Measurements from ENCODE around the gene GJA4. TPM values are rescaled to one million over a fixed set of nuclear protein-coding genes. Genes with fewer than 3 reads are reported as not detected.

Gene GJA4
- polyA plus RNA-seq, 1 donor from 2014 or later: not detected

- Histone ChIP-seq H4K20me1 (ENCODE audit: insufficient read depth) (no peaks in the 10 kb centered on the region), H3K4me2 (ENCODE audit: low read length) (no peak overlapping the region), H2AFZ (ENCODE audit: low read depth, low read length) (no peak overlapping the region), H3K27ac (ENCODE audit: low read length) (no peak overlapping the region), H3K36me3 (ENCODE audit: insufficient read depth, low read length) (no peaks in the 10 kb centered on the region), H3K9ac (ENCODE audit: low read length) (no peak overlapping the region), H3K27me3 (ENCODE audit: insufficient read depth, low read depth, low read length) (no peaks in the 10 kb centered on the region), H3K79me2 (replicated peaks; ENCODE audit: insufficient read depth, low read length) (no peaks in the 10 kb centered on the region), H3K4me3 (ENCODE audit: low read length) (no peak overlapping the region), H3F3A (ENCODE audit: insufficient read depth, low read length, poor library complexity, severe bottlenecking) (no peaks in the 10 kb centered on the region), H3K9me2 (ENCODE audit: insufficient read depth, low read length) (no peaks in the 10 kb centered on the region), H3K9me3 (ENCODE audit: low read length) (no peaks in the 10 kb centered on the region)
- TF ChIP-seq RAD21 (conservative IDR thresholded peaks at IDR 0.05): no peak
Measured at GRCh38 chr1:34842073-34842472, 49.3 kb downstream of the GJA4 start.

DNA sequence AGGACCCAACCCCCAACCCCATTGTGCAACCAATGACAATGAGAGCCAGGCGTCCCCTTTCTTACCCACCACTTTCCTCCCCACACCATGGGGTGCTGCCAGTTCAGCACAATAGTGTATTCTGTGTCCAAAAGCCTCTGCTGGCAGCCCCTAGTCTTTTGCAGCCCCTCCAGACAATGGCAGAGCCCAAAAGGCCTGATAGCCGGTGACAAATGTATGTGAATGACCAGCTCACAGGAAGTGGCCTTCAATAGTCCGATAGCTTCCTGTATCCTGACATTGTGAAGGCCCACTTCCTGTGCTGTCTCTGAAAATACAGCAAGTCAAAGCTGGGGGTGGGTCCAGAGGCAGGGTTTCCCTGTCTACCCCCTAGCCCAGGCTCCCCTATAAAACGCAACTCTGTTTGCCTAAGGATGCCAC is 50.2 kb downstream of the GJA4 start:
- Histone ChIP-seq H3K27ac (ENCODE audit: low read length) (no peak overlapping the region), H3K9me3 (ENCODE audit: low read length) (no peaks in the 10 kb centered on the region), H3K4me2 (ENCODE audit: low read length) (no peak overlapping the region), H3K4me3 (ENCODE audit: low read length) (no peak overlapping the region), H3K9ac (ENCODE audit: low read length) (no peak overlapping the region), H3F3A (ENCODE audit: insufficient read depth, low read length, poor library complexity, severe bottlenecking) (no peaks in the 10 kb centered on the region), H3K9me2 (ENCODE audit: insufficient read depth, low read length) (no peaks in the 10 kb centered on the region), H3K36me3 (ENCODE audit: insufficient read depth, low read length) (no peaks in the 10 kb centered on the region), H3K27me3 (ENCODE audit: insufficient read depth, low read depth, low read length) (no peaks in the 10 kb centered on the region), H4K20me1 (ENCODE audit: insufficient read depth) (no peaks in the 10 kb centered on the region), H2AFZ (ENCODE audit: low read depth, low read length) (no peak overlapping the region), H3K79me2 (replicated peaks; ENCODE audit: insufficient read depth, low read length) (no peaks in the 10 kb centered on the region)
- TF ChIP-seq SMC3 (conservative IDR thresholded peaks at IDR 0.05; ENCODE audit: poor library complexity) (no peak), TAF1 (IDR thresholded peaks at IDR 0.05; ENCODE audit: low read depth) (no peak), EZH2 (IDR thresholded peaks at IDR 0.05; ENCODE audit: borderline replicate concordance, insufficient read depth, low read length, poor library complexity, severe bottlenecking) (no peak), MXI1 (conservative IDR thresholded peaks at IDR 0.05; ENCODE audit: poor library complexity, severe bottlenecking) (no peak), RAD21 (conservative IDR thresholded peaks at IDR 0.05) (no peak), POLR2AphosphoS5 (IDR thresholded peaks at IDR 0.05) (no peak), EP300 (conservative IDR thresholded peaks at IDR 0.05; ENCODE audit: poor library complexity, severe bottlenecking) (no peak)
- TF ChIP-seq, protein P1, sequence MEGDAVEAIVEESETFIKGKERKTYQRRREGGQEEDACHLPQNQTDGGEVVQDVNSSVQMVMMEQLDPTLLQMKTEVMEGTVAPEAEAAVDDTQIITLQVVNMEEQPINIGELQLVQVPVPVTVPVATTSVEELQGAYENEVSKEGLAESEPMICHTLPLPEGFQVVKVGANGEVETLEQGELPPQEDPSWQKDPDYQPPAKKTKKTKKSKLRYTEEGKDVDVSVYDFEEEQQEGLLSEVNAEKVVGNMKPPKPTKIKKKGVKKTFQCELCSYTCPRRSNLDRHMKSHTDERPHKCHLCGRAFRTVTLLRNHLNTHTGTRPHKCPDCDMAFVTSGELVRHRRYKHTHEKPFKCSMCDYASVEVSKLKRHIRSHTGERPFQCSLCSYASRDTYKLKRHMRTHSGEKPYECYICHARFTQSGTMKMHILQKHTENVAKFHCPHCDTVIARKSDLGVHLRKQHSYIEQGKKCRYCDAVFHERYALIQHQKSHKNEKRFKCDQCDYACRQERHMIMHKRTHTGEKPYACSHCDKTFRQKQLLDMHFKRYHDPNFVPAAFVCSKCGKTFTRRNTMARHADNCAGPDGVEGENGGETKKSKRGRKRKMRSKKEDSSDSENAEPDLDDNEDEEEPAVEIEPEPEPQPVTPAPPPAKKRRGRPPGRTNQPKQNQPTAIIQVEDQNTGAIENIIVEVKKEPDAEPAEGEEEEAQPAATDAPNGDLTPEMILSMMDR (IDR thresholded peaks at IDR 0.05; ENCODE audit: poor library complexity, severe bottlenecking): no peak
- TF ChIP-seq, protein P2, sequence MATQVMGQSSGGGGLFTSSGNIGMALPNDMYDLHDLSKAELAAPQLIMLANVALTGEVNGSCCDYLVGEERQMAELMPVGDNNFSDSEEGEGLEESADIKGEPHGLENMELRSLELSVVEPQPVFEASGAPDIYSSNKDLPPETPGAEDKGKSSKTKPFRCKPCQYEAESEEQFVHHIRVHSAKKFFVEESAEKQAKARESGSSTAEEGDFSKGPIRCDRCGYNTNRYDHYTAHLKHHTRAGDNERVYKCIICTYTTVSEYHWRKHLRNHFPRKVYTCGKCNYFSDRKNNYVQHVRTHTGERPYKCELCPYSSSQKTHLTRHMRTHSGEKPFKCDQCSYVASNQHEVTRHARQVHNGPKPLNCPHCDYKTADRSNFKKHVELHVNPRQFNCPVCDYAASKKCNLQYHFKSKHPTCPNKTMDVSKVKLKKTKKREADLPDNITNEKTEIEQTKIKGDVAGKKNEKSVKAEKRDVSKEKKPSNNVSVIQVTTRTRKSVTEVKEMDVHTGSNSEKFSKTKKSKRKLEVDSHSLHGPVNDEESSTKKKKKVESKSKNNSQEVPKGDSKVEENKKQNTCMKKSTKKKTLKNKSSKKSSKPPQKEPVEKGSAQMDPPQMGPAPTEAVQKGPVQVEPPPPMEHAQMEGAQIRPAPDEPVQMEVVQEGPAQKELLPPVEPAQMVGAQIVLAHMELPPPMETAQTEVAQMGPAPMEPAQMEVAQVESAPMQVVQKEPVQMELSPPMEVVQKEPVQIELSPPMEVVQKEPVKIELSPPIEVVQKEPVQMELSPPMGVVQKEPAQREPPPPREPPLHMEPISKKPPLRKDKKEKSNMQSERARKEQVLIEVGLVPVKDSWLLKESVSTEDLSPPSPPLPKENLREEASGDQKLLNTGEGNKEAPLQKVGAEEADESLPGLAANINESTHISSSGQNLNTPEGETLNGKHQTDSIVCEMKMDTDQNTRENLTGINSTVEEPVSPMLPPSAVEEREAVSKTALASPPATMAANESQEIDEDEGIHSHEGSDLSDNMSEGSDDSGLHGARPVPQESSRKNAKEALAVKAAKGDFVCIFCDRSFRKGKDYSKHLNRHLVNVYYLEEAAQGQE (IDR thresholded peaks at IDR 0.05; ENCODE audit: borderline replicate concordance): no peak

All from neural cell (in vitro differentiated cells).